KG1 (cell line): ENCODE data around the gene PIPOX.

Experiments used
- DNase-seq: peaks from one replicate; lab custom pipeline; 2025; lab: John Stamatoyannopoulos, UW

PIPOX gene

DNA sequence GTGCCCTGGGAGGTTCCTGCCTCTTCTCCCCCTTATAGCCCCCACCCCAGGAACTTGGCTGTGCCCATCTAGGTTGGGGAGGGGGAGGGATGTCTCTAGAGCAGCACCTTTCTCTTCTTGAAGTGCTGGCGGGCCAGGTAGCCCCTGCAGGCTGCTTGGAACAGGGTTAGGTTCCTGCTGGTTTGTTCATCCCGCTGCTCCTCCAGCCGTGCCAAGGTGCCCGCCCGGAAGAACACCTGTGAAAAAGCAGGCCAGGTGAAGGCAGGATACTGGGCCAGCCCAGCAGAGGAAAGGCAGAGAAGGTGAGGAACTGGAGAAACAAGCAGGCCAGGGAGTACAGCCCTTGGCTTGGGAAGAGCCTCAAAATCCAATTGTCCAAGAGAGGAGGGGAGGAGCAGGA, 56.6 kb downstream of the PIPOX start:
- DNase-seq = no peak

DNA sequence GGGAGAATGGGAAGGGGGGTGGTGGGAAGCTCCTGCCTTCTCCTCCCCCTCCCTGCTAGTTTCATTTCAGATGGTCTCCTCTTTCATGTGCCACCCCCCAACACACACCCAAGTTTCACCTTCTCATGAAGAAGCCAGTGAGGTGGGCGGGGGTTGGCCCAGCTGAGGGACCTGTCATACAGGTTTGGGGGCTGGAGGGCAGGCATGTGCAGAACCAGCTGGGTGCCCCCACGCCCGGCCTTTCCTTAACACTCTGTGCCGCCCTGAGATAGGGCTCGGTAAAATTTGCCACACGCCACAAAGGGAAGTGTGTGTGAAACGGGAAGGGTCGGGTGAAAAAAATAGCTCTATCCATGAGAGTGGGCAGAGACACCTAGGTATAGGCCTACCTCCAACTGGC, 57.4 kb downstream of the PIPOX start:
- no peak for DNase-seq

DNA sequence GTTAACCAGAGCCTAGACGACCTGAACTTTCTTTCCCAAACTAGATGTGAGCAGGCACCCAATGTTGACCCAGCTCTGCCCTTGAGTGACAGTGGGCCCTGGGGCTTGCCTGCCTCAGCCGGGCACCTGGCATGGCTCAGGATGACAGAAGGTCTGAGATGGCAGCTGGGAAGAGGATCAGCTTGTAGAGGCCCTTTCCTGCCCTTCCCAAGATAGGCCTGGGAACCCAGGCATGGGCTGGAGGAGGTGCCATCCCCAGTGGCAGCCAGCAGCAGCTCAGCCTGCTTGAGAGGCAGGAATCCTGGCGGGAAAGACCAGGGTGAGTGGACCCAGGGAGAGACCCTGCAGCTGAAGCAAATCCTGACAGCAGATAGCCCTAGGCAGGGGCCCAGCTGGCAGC, 59.1 kb downstream of the PIPOX start:
- no peak for DNase-seq

DNA sequence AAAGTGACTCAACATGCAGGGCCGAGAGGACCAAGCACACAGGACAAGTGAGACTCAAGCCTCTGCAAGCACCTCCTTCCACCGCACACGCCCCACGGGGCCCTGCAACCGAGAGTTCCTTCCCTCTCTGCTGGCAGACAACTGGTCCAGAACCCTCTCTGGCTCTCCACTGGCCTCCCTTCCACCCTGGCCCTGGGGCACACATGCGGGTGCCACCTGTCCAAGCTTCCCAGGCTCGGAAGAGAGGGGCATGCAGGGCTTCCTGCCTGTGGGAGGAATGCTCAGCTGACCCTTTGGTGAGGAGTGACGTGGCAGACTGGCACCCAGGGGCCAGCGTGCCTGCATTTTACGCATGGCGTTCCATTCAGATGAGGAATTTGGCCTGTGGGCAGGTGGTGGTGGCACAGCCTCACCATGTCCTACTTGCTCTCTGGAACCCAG, 59.8 kb downstream of the PIPOX start:
- no peak for DNase-seq

DNA sequence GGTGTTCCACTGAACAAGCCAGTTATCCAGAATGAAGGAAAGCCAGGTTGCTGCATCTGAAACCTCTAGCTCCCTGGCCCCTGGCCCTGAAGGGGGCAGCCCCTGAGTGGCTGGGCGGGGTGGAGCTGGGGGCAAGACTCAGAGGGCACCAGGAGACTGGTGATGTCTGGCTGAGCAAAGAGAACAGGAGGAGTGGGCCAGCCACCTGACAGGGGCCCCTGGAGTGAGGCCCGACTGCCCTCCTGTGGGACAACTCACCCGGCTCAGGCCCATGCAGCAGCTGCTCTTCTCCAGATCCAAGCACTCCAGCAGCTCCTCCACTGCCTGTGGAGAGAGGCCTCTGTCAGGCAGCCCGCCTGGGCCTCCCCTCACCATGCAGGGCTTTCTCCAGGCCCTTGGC, 60.4 kb downstream of the PIPOX start:
- no peak for DNase-seq
